Left cardiac atrium (tissue), 4 donors: ENCODE data around the gene ITGA6. TPM values are rescaled to one million over a fixed set of nuclear protein-coding genes. Genes with fewer than 3 reads are reported as not detected.
"Not testable (repeated sequence)": the region's sequence is repeated elsewhere in the genome, so short reads cannot be mapped to it uniquely, and the experiment has no call there.

Experiments used
- ATAC-seq, 2 donors: fragments of 200-7000 bp; cut with Tn5 transposase; one replicate each; pipeline ENCODE4 v1.9.1; 2020; ENCODE audit warnings: mild to moderate bottlenecking in 2 of 2, moderate library complexity in 2 of 2
- DNase-seq: peaks from one replicate; pipeline ENCODE4 v3.0.0-alpha.2; 2020
- intact Hi-C, 2 donors: fragments of 100-400 bp; cut with DNase I; formaldehyde crosslinking; loops; one replicate each; pipeline versions ENCODE4 v1.14.1 to v1.15.1; 2022 to 2023
- total RNA-seq, 2 donors: library from RNA; stranded (reverse); fragmentation: NEBNext Ultra II Directional; extraction: Animal tissue kit (Norgen Biotek cat#: 25700); gene quantifications; one replicate each; pipeline ENCODE4 v1.2.1, GENCODE V29; 2021
- donor health status: DM: no; HTN: yes; CAD: no.
- donor health status: DM: no; HTN: yes; CAD: no; lungs with severe emphysema.
- donor health status: DM: yes; HTN: yes; CAD: no.
- donor health status: Dilated cardiomyopathy.

The ITGA6 gene
- total RNA-seq, 2 donors from 2014 or later = 47.0 to 53.3 TPM

DNA sequence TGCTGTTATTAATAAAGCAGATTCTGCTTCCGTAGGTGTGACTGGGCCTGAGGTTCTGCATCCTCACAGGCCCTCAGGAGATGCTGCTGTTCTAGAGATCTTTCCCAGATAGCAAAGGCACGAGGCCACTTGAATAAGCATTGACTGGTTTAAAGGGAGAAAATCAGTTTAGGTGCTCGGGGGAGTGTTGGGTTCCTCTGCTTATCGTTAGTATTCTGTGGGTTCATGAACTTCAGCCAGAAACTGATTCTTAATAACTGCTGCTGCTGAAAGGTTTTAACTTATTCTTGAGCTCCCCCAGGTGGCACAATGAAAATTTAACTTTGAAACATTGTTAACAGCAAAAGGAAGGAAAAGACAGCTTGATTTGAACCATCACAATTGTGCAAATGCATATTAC lies 56.9 kb downstream of the ITGA6 start:
- intact Hi-C loops = no loop called here
- no peak for DNase-seq
- no peak for ATAC-seq

DNA sequence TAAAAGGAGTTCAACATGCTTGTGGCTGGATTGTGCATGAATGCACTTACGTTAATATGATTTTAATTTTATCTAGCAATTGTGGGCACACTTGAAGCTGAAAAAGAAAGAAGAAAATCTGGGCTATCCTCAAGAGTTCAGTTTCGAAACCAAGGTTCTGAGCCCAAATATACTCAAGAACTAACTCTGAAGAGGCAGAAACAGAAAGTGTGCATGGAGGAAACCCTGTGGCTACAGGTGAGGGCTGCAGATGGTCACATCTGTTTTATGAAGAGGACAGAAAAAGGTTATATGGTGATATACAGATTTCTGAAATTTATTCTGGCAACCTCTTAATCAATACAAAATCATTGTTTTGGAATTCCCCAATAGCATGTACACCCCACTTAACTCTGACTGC lies 57.3 kb downstream of the ITGA6 start:
- DNase-seq (no peak), ATAC-seq (no peak)
- intact Hi-C loops = no loop called here

DNA sequence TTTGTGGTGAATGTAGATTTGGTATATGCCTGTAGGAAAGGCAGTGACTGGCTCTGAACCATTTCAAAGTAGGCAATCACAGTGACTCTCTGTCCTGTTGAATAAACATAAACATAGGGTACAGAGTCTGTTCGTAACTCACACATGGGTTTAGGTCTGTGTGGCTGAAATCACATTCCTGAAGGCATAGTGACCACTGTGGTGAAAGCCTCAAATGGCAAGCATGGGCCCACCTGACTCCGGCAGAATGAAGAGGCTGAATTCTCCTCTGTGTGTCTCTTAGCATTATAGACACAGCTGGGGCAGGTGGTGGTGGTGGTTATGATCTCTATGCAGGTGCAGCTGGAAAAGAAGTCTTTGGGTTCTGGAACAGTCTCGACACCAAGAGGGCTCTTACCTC lies 61.2 kb downstream of the ITGA6 start:
- DNase-seq = no peak
- intact Hi-C loops = no loop called here
- no peak for ATAC-seq

DNA sequence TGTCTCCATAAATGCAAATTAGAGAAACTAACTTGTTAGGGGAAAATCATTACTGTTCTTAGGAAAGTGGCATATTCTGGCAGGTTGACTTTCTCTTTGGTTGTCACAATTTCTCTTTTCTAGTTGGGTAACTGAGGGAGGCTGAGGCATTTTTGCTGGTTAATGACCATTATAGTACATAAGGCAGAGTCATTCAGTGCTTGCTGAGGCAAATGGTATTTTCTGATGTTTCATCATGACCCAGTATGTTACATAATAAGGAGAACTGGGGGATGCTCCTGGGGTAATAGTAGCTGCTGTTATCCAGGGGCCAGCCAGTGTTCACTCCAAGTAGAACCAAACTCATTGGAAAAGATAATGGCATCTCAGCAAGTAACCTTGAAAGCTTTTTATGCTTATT lies 62.3 kb downstream of the ITGA6 start:
- ATAC-seq = no peak
- intact Hi-C loops = no loop called here
- DNase-seq = no peak

DNA sequence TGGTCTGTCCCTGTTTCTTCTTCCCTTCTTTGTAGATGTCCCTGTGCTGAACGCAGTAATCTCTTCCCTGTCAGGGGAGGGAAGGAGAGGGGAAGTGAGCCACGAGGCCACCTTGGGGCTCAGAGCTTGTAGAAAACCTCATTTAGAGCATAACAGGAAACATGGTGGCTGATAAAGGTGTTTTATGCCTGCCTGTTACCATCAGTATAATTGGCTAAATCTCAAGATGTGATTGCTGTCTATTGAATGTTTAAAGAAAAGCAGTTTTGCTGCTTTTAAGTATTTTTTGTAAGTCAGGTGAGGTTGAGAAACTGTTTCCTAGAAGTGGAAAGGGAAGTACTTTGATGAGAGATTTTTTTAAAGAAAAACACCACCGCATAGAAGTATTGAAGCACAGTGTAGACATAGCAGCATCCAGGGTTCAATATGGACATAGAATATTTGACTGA lies 68.8 kb downstream of the ITGA6 start:
- no peak for ATAC-seq
- intact Hi-C loops = no loop called here
- no peak for DNase-seq

DNA sequence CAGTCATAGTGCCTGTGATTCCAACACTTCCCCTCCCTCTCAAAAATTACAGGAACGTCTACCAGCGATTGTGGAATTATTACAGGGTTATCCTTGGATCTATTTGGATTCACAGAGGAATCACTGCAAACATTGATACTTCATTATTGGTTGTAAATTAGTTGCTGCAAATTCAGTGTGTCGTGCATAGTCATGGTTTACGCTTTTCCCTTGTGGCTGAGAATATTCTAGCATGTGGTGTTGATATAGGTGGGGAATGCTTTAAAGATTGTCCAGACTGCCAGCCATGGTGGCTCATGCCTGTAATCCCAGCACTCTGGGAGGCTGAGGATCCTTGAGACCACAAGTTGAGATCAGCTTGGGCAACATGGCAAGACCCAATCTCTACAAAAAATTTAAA lies 79.8 kb downstream of the ITGA6 start:
- ATAC-seq = no peak
- intact Hi-C loops = no loop called here
- no peak for DNase-seq

DNA sequence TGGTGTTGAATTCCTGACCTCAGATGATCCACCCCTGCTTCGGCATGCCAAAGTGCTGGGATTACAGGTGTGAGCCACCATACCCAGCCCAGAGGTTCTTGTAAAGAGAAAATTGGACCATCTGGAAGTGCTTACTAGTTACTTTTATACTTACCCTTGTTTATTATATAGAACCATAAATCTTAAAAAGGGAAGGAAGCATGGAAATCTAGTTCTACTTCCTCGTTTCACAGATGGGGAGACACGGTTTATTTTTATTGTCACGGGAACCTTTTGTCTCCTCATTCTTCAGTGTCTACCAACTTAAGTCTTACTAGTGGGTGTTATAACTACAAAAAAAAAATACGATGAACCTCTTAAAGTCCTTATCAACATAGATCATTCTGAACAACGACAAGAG lies 82.7 kb downstream of the ITGA6 start:
- ATAC-seq = no peak
- intact Hi-C loops = no loop called here
- no peak for DNase-seq

DNA sequence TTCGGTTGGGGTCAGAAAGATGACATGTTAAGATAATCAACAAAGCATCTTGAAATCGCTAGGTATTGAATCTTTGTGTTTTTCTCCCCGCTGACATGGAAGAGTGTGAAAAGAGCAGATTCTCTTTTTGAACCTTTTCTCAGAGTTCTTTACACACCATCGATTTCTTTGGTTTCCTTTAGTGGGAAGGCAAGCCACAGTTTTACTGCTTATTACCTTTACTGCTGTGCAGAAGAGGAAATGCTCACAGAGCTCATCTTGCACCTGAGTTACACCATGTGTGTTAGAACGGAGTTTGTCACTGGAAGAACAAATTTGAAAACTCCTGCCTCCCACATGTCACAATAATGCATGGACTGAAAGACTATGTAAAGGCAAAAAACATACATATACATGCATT lies 83.2 kb downstream of the ITGA6 start:
- intact Hi-C loops = no loop called here
- ATAC-seq = no peak
- no peak for DNase-seq

DNA sequence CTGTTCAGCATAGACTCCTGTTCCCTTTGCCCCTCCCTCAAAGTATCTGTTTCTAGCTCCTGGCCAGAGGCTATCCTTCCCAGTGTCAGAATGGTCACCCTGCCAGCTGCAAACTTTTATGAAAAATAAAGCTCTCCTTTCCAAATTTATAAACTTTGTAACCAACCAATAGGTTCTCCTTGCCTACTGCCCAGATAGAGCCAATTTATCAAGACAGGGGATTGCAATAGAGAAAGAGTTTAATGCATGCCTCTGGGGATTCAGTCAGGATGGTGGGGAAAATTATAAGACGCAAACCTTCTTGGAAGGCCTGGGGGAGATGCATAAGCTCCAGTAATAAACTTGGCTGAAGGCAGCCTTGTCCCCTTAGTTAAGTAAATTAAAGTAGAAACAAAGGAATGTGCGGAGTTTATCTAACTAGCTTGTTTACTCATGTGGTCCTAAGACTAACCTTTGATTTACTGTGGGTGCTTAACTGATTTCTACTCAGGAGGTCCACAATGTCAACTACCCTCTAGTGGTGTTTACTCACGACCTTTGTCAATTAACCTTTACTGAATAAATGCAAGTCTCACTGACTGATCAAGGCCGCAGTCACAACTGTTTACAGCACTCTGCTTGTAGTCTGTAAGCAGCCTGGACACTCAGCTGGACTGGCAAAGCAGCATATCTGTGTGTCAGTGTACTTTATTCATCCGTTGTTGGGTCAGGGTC lies 85.6 kb downstream of the ITGA6 start:
- ATAC-seq (no peak), DNase-seq (no peak)
- intact Hi-C loops = no loop called here

DNA sequence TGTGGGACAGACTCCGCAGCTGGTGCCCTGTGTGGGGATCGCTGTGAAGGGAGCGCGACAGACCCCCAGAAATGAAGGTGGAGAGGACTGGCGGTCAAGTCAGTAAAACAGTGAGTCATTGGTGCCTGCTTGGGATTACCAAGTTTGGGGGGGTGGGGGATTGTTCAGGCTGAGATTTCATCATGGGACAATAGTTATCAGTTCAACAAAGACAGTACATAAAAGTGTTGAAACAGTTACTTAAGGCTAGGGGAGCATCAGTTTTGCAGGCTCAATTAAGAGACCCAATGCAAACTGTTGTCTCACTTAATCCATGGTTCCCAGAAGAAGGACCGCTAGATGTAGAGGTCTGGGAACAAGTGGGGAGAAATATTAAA lies 86.1 kb downstream of the ITGA6 start:
- ATAC-seq = no peak
- intact Hi-C loops = no loop called here

DNA sequence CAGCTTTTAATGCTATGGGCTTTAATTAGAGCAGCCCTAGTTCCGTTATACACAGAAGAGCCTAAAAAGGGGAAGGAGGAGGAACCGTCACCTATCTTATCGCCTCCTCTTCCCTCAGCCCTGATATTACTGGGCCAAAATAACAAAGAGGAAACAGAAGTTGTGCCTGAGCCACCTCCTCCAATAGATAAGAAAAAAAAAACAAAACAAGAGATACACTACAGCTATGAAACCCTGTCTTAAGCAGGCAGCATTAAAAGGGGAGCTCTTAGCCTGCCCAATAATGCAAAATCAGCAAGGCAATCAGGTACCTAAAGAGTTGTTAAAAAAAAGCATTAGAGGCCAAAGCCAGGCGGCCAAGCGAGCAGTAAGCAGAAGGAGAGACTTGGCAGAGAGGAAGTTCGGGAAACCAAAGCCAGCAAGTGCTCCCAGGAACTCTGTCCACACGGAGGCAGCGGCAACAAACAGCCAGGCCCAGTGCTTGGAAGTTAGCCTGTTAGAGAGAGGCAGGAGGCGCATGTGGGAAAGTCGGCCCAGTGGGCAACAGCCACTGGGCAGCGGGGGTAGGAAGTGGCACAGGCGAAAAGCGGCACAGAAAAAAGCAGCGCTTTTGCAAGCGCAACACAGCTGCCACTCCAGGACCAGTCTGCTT lies 86.7 kb downstream of the ITGA6 start:
- ATAC-seq (peak; percentile 71 to 87), DNase-seq (peak; percentile 36)
- intact Hi-C loops = no loop called here

More for the DNA sequence above, 86.1 kb downstream of the ITGA6 start:
- no peak for DNase-seq

DNA sequence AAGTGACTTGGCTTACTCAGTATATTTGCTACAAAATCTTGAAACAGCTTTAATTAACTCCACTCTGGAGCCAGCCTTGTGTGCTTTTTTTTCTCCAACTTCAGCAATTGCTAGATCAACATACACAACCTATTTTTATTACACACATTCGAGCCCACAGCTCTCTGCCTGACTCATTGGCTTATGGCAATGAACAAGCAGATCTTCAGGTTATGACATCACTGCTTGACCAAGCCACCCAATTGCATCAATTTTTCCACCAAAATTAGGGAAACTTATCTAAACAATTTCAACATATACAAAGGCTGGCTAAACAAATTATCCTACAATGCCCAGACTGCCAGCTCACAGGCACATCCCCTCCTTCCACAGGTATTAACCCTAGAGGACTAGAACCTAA lies 88.9 kb downstream of the ITGA6 start:
- DNase-seq = no peak
- intact Hi-C loops = no loop called here
- no peak for ATAC-seq

DNA sequence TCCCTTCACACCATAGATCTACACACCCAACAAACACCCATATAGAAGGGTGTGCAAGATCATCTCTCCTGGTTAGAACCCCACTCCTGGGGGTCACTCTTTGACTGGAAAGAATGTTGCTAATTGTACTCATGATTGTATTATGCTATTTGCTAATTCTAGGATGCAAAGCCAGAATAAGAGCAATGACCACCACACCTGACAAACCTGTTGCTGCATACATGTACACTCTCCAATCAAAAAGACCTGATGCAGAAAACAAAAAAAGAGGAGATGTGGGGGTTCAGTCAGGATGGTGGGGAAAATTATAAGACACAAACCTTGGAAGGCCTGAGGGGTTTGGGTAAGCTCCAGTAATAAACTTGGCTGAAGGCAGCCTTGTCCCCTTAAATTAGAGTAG lies 91.6 kb downstream of the ITGA6 start:
- intact Hi-C loops = no loop called here

DNA sequence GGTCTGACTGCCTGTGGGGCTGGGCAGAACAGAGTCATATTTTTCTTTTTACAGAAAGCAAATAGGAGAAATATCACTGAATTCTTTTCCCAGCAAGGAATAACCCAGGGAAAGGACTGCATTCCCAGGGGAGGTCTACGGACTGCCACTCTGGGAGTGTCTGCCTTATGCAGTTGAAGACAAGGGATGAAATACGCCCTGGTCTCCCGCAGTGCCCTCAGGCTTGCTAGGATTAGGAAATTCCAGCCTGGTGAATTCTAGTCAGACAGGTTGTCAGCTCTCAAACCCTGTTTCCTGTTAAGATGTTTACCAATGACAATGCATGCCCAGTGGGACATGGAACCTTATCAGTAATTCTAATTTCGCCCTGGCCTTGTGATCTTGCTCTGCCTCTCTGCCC lies 98.2 kb downstream of the ITGA6 start:
- intact Hi-C loops = no loop called here
- DNase-seq (no peak), ATAC-seq (no peak)

More for the DNA sequence above, 91.6 kb downstream of the ITGA6 start:
- DNase-seq (no peak), ATAC-seq (no peak)

DNA sequence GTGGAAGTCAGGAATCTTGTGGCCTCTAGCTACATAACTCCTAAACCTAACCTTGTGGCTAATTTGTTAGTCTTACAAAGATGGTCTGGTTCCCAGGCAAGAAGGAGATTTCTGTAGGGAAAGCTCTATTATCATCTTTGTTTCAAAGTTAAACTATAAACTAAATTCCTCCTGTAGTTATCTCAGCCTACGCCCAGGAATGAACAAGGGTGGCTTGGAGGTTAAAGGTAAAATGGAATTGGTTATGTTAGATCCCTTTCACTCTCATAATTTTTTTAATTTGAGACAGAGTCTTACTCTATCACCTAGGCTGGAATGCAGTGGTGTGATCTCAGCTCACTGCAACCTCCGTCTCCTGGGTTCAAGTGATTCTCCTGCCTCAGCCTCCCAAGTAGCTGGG lies 103.9 kb downstream of the ITGA6 start:
- DNase-seq (no peak), ATAC-seq (no peak)
- intact Hi-C loops = no loop called here

DNA sequence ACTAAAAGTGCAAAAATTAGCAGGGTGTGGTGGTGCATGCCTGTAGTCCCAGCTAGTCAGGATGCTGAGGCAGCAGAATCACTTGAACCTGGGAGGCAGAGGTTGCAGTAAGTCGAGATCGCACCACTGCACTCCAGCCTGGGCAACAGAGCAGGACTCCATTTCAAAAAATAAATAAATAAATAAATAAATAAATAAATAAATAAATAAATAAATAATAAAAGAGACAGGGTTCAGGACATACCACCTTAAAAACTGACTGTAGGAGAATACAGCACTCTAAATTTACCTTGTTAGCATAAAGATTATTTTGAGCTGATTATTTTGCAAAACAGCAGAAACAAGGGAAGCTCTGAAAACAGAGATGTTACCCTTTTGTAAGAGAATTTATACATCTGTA lies 105.1 kb downstream of the ITGA6 start:
- ATAC-seq, DNase-seq, intact Hi-C loops: not testable (repeated sequence)

DNA sequence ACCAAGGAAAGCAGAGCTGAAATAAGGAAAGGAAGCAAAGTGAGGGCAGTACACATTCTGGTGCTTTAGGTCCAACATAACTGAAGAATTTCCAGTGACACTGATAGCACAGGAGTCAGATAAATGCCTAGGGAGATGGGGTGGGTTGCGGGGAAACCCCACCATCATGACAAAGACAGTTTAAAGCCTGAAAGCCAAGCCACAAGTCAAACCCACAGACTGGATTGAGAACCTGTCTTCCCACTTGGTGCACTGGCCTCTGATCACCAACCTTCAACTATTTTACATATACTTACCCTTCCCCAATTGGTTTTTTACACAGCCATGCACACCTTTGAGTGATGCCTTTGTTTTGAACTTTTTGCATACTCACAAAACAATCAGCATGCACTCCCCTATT lies 106.3 kb downstream of the ITGA6 start:
- ATAC-seq (no peak), DNase-seq (no peak)
- intact Hi-C loops = no loop called here

DNA sequence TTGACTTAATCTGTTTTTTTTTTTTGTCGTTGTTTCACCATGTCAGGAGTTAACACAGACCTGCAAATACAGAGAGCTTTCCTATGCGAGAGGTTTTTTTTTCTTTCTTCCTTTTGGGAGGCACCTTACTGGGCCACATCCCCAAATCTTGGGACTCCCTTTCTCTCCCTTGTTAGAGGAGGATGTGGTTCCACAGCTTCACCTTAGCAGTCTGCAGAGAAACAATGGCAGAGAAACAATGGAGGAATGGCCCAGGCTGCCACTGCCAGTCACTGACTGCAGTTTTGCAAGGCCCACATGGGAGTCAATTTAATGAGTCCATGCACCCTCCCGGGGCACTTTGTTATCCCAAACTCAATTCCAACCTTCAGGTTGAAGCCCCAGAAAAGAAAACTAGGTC lies 107.7 kb downstream of the ITGA6 start:
- ATAC-seq = no peak

DNA sequence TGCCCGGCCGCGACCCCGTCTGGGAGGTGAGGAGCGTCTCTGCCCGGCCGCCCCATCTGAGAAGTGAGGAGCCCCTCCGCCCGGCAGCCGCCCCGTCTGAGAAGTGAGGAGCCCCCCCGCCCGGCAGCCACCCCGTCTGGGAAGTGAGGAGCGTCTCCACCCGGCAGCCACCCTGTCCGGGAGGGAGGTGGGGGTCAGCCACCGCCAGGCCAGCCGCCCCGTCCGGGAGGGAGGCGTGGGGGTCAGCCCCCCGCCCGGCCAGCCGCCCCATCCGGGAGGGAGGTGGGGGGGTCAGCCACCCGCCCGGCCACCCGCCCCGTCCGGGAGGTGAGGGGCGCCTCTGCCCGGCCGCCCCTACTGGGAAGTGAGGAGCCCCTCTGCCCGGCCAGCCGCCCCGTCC lies 110.5 kb downstream of the ITGA6 start:
- ATAC-seq, DNase-seq, intact Hi-C loops: not testable (repeated sequence)

More for the DNA sequence above, 107.7 kb downstream of the ITGA6 start:
- no peak for DNase-seq
- intact Hi-C loops = no loop called here

DNA sequence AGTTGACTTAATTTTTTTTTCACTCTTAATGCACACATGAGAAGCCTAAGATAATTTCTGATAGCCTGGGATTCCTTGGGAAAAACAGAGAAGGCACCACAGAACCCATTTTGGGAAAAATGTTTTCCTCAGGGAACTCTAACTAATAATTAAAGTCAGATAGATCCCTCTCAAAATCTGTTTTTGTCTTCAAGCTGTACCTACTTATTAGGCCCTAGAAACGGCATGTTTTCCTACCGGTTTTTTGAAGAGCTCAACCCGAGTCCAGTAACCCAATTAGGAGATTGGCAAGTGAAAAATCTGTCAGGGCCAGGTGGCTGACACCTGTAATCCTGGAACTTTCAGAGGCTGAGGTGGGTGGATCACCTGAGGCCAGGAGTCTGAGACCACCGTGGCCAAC lies 112.4 kb downstream of the ITGA6 start:
- intact Hi-C loops = no loop called here
- ATAC-seq (no peak), DNase-seq (no peak)

DNA sequence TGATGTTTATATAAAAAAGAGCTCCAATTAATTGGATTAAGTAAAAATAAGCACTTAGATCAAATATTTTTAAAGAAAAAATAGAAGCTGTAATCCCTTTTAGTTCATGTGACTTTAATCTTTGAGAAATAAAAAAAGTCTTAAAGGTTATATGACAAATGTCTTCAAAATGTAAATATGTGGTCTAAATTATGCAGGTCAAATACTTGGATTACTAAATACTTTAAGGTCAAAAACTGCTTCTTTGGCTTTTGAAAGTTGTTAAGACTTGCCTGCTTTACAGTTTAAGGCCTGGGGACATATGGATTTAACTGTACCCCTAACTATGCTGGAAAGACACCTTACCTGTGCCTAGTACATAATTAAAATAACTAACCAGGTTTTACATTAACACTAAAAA lies 113.0 kb downstream of the ITGA6 start:
- ATAC-seq (no peak), DNase-seq (no peak)
- intact Hi-C loops = no loop called here
